ENCODE results near the gene XPC.
"Not testable (repeated sequence)": the region's sequence is repeated elsewhere in the genome, so short reads cannot be mapped to it uniquely, and the experiment has no call there.

XPC gene

GRCh38 chr3:14117468-14118399 is 60.7 kb downstream of the XPC start:
- no peak for DNase-seq

- DNase-seq: no peak
These were observed 64.3 kb downstream of the XPC start for GRCh38 chr3:14113965-14114635.

- no peak for DNase-seq
These were observed 67.7 kb downstream of the XPC start for GRCh38 chr3:14110699-14111098.

DNA sequence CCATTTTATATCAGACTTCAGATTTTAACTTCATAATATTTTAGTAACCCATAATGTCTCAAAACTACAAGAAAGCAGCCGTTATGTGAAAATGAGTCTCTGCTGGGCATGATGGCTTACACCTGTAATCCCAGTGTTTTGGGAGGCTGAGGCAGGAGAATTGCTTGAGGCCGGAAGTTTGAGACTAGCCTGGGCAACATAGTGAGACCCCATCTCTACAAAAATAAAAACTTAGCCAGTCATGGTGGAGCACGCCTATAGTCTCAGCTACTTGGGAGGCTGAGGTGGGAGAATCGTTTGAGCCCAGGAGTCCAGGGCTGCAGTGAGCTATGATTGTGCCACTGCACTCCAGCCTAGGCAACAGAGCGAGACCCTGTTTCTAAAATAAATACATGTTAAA is 68.6 kb downstream of the XPC start:
- not testable (repeated sequence) for DNase-seq

DNA sequence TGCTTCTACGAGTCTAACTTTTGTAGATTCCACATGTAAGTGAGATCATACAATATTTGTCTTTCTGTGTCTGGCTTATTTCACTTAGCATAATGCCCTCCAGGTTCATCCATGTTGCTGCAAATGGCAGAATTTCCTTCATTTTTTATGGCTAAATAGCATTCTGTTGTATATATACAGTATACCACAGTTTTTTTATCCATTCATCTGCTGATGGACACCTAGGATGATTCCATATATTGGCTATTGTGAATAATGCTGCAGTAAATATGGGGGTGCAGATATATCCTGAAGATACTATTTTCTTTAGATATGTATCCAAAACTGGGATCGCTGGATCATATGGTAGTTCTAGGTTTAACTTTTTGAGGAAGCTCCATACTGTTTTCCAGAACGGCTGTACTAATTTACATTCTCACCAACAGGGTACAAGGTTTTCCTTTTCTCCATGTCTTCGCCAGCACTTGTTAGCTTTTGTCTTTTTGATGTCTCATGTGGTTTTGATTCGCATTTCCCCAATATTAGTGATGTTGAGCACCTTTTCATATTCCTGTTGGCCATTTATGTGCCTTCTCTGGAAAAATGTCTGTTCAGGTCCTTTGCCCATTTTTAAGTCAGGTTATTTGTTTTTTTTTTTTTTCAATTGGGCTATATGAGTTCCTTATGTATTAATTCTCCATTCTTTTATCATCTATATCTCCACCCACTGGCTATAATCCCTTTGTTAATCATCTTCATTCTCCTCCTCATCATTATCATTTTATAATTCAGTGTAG is 80.6 kb downstream of the XPC start:
- no peak for DNase-seq

DNA sequence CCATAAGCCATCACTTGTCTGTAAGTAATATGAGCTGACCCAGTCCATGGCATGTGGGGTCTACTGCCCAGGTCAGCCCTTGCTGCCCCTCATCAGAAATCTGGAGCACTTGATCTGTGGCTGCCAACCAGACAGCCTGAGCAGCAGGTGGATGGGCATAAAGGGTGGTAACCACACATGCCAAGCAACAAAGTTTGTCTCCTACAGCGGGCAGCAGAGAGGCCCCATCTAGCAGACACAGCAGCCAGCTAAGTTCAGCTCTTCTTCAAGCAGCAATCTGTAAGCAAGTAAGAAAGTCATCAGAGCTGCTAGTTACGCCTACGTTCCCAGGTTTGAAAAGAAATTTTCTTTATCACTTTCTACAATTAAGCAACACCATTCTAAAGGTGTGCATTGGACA is 81.7 kb downstream of the XPC start:
- DNase-seq: no peak
